Spleen (tissue), 11 donors: ENCODE results near the gene GRAMD2A. TPM values are rescaled to one million over a fixed set of nuclear protein-coding genes. Genes with fewer than 3 reads are reported as not detected.

Experiments used
- DNase-seq: peaks from one replicate; pipeline ENCODE4 v3.0.0-alpha.2; 2020
- H3K27ac ChIP-seq, 8 donors: fragments of 200-600 bp; sonication (generic) in 7 of 8; 1 replicate in 4 of 8; 2 replicates in 4 of 8; pipeline versions ENCODE4 v1.5.0 to v1.8.0; 2016 to 2021; ENCODE audit warnings: inconsistent platforms in 4 of 8, mild to moderate bottlenecking in 4 of 8, moderate library complexity in 1 of 8
- H3K27me3 ChIP-seq, 7 donors: fragments of 200-600 bp; sonication (generic) in 6 of 7; replicated peaks in 1 of 7; 1 replicate in 4 of 7; 2 replicates in 3 of 7; pipeline versions ENCODE4 v1.5.0 to v1.8.0; 2016 to 2021; ENCODE audit warnings: inconsistent platforms in 3 of 7, mild to moderate bottlenecking in 1 of 7
- H3K36me3 ChIP-seq, 6 donors: fragments of 200-600 bp; sonication (generic) in 5 of 6; 1 replicate in 4 of 6; 2 replicates in 2 of 6; pipeline versions ENCODE4 v1.5.0 to v1.8.0; 2016 to 2021; ENCODE audit warnings: inconsistent platforms in 2 of 6
- H3K4me1 ChIP-seq, 6 donors: fragments of 200-600 bp; sonication (generic) in 5 of 6; 1 replicate in 3 of 6; 2 replicates in 3 of 6; pipeline versions ENCODE4 v1.5.0 to v1.8.0; 2016 to 2021; ENCODE audit warnings: inconsistent platforms in 3 of 6
- H3K4me3 ChIP-seq, 8 donors: fragments of 200-600 bp; sonication (generic) in 7 of 8; 1 replicate in 4 of 8; 2 replicates in 4 of 8; pipeline versions ENCODE4 v1.5.0 to v1.8.0; 2016 to 2021; ENCODE audit warnings: inconsistent platforms in 4 of 8, mild to moderate bottlenecking in 4 of 8, moderate library complexity in 2 of 8
- H3K9me3 ChIP-seq, 8 donors: fragments of 200-600 bp; sonication (generic) in 7 of 8; 1 replicate in 4 of 8; 2 replicates in 4 of 8; pipeline versions ENCODE4 v1.5.0 to v1.8.0; 2016 to 2021; ENCODE audit warnings: inconsistent platforms in 4 of 8
- POLR2A ChIP-seq, 3 donors: fragments of 450-650 bp; IDR thresholded peaks; one replicate each; pipeline ENCODE4 v1.5.1; 2017; ENCODE audit warnings: antibody characterized with exemption in 3 of 3, mild to moderate bottlenecking in 1 of 3
- POLR2AphosphoS5 ChIP-seq, 3 donors: sonication (generic); formaldehyde crosslinking; IDR thresholded peaks; one replicate each; pipeline ENCODE4 v1.5.1; 2017; ENCODE audit warnings: antibody characterized with exemption in 3 of 3
- WGBS, 5 donors: extraction: QIAGEN DNeasy Blood & Tissue Kit in 3 of 5; methylation state at CpG; one replicate each; pipeline versions ENCODE4 v1.1.5 to v1.1.7; 2013 to 2018; 5-methylcytosine and 5-hydroxymethylcytosine counted together
- intact Hi-C: fragments of 100-400 bp; cut with DNase I; formaldehyde crosslinking; loops from one replicate; pipeline ENCODE4 v1.15.0; 2023; ENCODE audit warnings: low total_unique reads
- polyA plus RNA-seq, 3 donors: library from polyadenylated mRNA; stranded (reverse); fragments of 200-250 nt; gene quantifications; one replicate each; pipeline ENCODE4 v1.2.1, GENCODE V29; 2013
- total RNA-seq, 7 donors: library from RNA; depleted of rRNA in 3 of 7; stranded (reverse); fragments of >200 nt in 3 of 7; fragmentation: NEBNext Ultra II Directional in 4 of 7; extraction: Animal tissue kit (Norgen Biotek cat#: 25700) in 4 of 7; gene quantifications; one replicate each; pipeline versions ENCODE4 v1.1.0 to v1.2.1, GENCODE V29; 2016 to 2021
- TF ChIP-seq, protein P1 (sequence below), 11 experiments: fragments of 200-600 bp in 7 of 11; fragments of 450-650 bp in 4 of 11; sonication (generic) in 4 of 11; IDR thresholded peaks in 8 of 11; conservative IDR thresholded peaks in 3 of 11; 1 replicate in 7 of 11; 2 replicates in 4 of 11; pipeline versions ENCODE4 v1.4.0 to v1.8.0; 2016 to 2021; ENCODE audit warnings: antibody characterized with exemption in 11 of 11, inconsistent platforms in 4 of 11, mild to moderate bottlenecking in 1 of 11
- donor health status: healthy with polysubstance abuse.
- donor health status: DM: no; HTN: no; CAD: no; lungs with moderate emphysema.
- donor health status: DM: no; HTN: no; CAD: no.
- donor health status: Bipolar disorder and iron deficiency.
- donor health status: healthy.
- donor health status: DM: no; HTN: no; CAD: no.
- donor health status: DM: yes; HTN: yes; CAD: no.

The GRAMD2A gene
- total and polyA plus RNA-seq, 10 donors: 0.03 to 0.34 (median 0.09) TPM; not detected in 6

DNA sequence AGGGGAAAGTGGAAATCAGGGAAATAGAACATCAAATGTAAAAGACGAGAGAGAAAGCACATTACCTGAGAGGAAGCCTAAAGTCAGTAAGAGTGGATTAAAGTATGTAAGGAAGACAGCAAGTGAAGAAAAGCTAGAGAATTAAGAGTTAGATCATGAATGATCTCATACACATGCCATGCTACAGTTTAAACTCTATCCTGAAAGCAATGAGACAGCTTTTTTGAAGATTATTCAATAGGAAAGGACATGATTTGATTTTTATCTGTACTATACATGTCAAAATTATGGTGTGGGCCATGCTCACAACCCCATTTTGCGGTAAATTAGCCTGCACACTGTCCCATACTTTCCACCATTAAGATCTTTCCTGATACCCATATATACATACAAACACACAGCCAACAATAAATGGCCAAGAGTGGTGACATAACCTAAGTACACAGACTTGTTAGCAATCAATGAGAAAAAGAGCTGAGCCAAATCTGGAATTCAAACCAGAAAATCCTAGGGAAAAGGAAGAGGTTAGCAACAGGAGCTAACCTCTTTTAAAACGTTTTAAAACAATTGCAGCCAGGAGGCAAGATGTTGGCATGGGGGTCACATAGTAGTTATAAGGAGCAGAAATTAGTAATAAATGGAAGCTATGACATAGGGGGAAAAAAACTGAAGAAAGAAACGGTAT, 84.1 kb downstream of the GRAMD2A start:
- H3K4me1 ChIP-seq: peaks cover 7 to 44% (median 15%) of the 10 kb centered on the region in 6 donors
- intact Hi-C loops: no loop called here
- H3K9me3 ChIP-seq: no peaks in the 10 kb centered on the region
- no peak overlapping the region for H3K4me3 ChIP-seq
- H3K27me3 ChIP-seq: no peaks in the 10 kb centered on the region
- TF ChIP-seq, protein P1, sequence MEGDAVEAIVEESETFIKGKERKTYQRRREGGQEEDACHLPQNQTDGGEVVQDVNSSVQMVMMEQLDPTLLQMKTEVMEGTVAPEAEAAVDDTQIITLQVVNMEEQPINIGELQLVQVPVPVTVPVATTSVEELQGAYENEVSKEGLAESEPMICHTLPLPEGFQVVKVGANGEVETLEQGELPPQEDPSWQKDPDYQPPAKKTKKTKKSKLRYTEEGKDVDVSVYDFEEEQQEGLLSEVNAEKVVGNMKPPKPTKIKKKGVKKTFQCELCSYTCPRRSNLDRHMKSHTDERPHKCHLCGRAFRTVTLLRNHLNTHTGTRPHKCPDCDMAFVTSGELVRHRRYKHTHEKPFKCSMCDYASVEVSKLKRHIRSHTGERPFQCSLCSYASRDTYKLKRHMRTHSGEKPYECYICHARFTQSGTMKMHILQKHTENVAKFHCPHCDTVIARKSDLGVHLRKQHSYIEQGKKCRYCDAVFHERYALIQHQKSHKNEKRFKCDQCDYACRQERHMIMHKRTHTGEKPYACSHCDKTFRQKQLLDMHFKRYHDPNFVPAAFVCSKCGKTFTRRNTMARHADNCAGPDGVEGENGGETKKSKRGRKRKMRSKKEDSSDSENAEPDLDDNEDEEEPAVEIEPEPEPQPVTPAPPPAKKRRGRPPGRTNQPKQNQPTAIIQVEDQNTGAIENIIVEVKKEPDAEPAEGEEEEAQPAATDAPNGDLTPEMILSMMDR (IDR thresholded peaks at IDR 0.05 in 8 of 11, conservative IDR thresholded peaks at IDR 0.05 in 3 of 11): no peak
- WGBS, 5 donors: 80 to 91% (median 86%) methylated on average over 4 of the region's 4 CpGs
- no peaks in the 10 kb centered on the region for H3K36me3 ChIP-seq
- no peak overlapping the region for H3K27ac ChIP-seq
- DNase-seq: no peak

DNA sequence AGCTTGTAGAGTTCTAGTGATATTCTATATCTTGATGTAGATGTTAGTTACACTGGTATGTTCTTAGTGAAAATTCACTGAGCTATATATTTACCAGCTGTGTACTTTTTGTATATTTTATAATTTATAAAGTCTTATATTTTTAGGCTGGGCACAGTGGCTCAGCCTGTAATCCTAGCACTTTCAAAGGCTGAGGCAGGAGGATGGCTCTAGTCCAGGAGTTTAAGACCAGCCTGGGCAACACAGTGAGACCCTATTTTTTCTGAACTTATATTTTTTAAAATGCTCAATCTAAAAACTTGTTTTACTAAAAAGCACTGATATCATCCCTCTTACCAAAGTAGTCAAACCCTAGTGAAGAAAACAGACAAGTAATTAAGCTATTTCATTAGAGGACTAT, 84.8 kb downstream of the GRAMD2A start:
- Histone ChIP-seq H3K4me1 (peaks cover 7 to 44% (median 18%) of the 10 kb centered on the region in 6 donors), H3K4me3 (no peak overlapping the region), H3K27ac (no peak overlapping the region), H3K36me3 (no peaks in the 10 kb centered on the region), H3K9me3 (no peaks in the 10 kb centered on the region), H3K27me3 (no peaks in the 10 kb centered on the region)
- TF ChIP-seq POLR2A (IDR thresholded peaks at IDR 0.05) (no peak), POLR2AphosphoS5 (IDR thresholded peaks at IDR 0.05) (no peak)
- TF ChIP-seq, protein P1 (IDR thresholded peaks at IDR 0.05 in 8 of 11, conservative IDR thresholded peaks at IDR 0.05 in 3 of 11): no peak
- intact Hi-C loops: no loop called here
- no peak for DNase-seq

DNA sequence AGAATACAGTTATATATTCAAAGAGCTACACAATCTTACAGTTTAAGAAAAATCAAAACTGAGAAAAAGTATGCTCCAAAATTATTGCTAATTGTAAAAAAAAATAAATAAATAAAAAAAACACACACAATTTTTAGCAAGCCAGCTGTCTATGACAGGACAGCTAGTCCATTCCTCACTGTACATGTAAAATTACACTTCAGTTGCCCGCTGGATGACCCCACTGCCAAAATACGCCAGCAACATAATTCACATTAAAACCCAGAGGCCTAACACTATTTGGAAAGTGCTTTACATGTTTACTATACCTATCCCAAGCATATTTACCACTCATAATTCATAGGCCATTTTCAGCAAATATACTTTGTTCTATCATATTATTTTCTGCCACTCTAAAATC, 85.5 kb downstream of the GRAMD2A start:
- 80 to 88% (median 86%) methylated on average over 2 of the region's 2 CpGs for WGBS, 5 donors
- H3K9me3 ChIP-seq: no peaks in the 10 kb centered on the region
- TF ChIP-seq, protein P1 (IDR thresholded peaks at IDR 0.05 in 8 of 11, conservative IDR thresholded peaks at IDR 0.05 in 3 of 11): no peak
- TF ChIP-seq POLR2AphosphoS5 (IDR thresholded peaks at IDR 0.05) (no peak), POLR2A (IDR thresholded peaks at IDR 0.05) (no peak)
- H3K4me1 ChIP-seq: peaks cover 7 to 40% (median 17%) of the 10 kb centered on the region in 6 donors
- H3K27ac ChIP-seq: no peak overlapping the region
- no peak overlapping the region for H3K4me3 ChIP-seq
- no peak for DNase-seq
- no peaks in the 10 kb centered on the region for H3K36me3 ChIP-seq
- intact Hi-C loops: no loop called here
- no peaks in the 10 kb centered on the region for H3K27me3 ChIP-seq

DNA sequence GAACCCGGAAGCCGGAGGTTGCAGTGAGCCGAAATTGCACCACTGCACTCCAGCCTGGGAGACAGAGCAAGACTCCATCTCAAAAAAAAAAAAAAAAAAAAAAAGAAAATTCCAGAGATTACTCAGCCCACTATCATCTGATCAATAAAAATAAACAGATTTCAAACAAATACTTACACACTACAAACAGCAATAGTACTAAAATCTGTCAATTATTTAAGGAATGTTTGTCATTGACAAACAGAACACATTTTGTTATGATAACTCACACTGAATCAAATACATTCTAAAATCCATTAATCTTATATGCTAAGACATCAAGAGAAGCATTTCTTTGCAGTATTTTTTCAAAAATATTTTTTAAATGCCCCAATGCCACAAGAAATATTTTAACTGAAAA, 87.2 kb downstream of the GRAMD2A start:
- no peak overlapping the region for H3K4me3 ChIP-seq
- WGBS, 5 donors: 89 to 99% (median 95%) methylated on average over 3 of the region's 3 CpGs
- intact Hi-C loops: no loop called here
- no peak overlapping the region for H3K27ac ChIP-seq
- no peaks in the 10 kb centered on the region for H3K27me3 ChIP-seq
- peaks cover 0 to 23% (median 2%) of the 10 kb centered on the region in 6 donors for H3K4me1 ChIP-seq
- DNase-seq: no peak
- H3K9me3 ChIP-seq: no peaks in the 10 kb centered on the region
- TF ChIP-seq POLR2A (IDR thresholded peaks at IDR 0.05): no peak
- TF ChIP-seq, protein P1 (IDR thresholded peaks at IDR 0.05 in 8 of 11, conservative IDR thresholded peaks at IDR 0.05 in 3 of 11): no peak
- no peak for TF ChIP-seq POLR2AphosphoS5 (IDR thresholded peaks at IDR 0.05)
- no peaks in the 10 kb centered on the region for H3K36me3 ChIP-seq

Other genes with a start within 250 kb of the GRAMD2A start
- gene MYO9A, start 79.6 kb downstream of the GRAMD2A start, total RNA-seq: 10 to 100 TPM; 45.0 to 80.9 (median 57.7) TPM
- gene MYO9A, start 79.6 kb downstream of the GRAMD2A start, polyA plus RNA-seq: 1 to 10 TPM; 1.7 to 2.4 (median 2.1) TPM
- 1 to 10 TPM in 6 of 7 donors, under 1 TPM in 1; 0.93 to 3.0 (median 1.5) TPM for gene SENP8, start 79.4 kb downstream of the GRAMD2A start, total RNA-seq
- gene SENP8, start 79.4 kb downstream of the GRAMD2A start, polyA plus RNA-seq: 1 to 10 TPM in 1 of 3 donors, under 1 TPM in 2; 0.57 to 1.5 (median 0.89) TPM
- 100 to 1,000 TPM; 333 to 543 (median 379) TPM for gene PKM, start 33.4 kb upstream of the GRAMD2A start, total RNA-seq
- gene PKM, start 33.4 kb upstream of the GRAMD2A start, polyA plus RNA-seq: 100 to 1,000 TPM; 156 to 250 (median 187) TPM
- 10 to 100 TPM; 54.8 to 77.6 (median 70.3) TPM for gene PARP6, start 74.8 kb upstream of the GRAMD2A start, total RNA-seq
- gene PARP6, start 74.8 kb upstream of the GRAMD2A start, polyA plus RNA-seq: 10 to 100 TPM; 43.9 to 99.5 (median 67.9) TPM
- gene CELF6, start 122.4 kb upstream of the GRAMD2A start, total RNA-seq: 1 to 10 TPM; 1.7 to 7.5 (median 2.8) TPM
- gene CELF6, start 122.4 kb upstream of the GRAMD2A start, polyA plus RNA-seq: 1 to 10 TPM; 4.4 to 9.2 (median 8.1) TPM
- gene HEXA, start 178.2 kb upstream of the GRAMD2A start, total RNA-seq: 100 to 1,000 TPM; 109 to 172 (median 129) TPM
- gene HEXA, start 178.2 kb upstream of the GRAMD2A start, polyA plus RNA-seq: 100 to 1,000 TPM in 2 of 3 donors, 10 to 100 TPM in 1; 99.1 to 104 (median 103) TPM
- not detected for gene TMEM202, start 200.5 kb upstream of the GRAMD2A start, total RNA-seq
- gene TMEM202, start 200.5 kb upstream of the GRAMD2A start, polyA plus RNA-seq: not detected